Mesodermal cell (in vitro differentiated cells): ENCODE results near the gene PIEZO1.

Source experiments
- H3K27ac ChIP-seq: 2 replicates; pipeline ENCODE4 v1.7.0; 2013; ENCODE audit warnings: mild to moderate bottlenecking, low read depth, low read length, moderate library complexity; ENCODE audit not compliant: severe bottlenecking
- H3K36me3 ChIP-seq: 2 replicates; pipeline ENCODE4 v1.7.1; 2013; ENCODE audit warnings: mild to moderate bottlenecking, low read length, moderate library complexity; ENCODE audit not compliant: control insufficient read depth, insufficient read depth
- H3K4me1 ChIP-seq: one replicate; pipeline ENCODE4 v1.7.1; 2013; ENCODE audit warnings: mild to moderate bottlenecking, low read length; ENCODE audit not compliant: insufficient read depth, control insufficient read depth, poor library complexity, severe bottlenecking
- H3K4me3 ChIP-seq: 2 replicates; pipeline ENCODE4 v1.7.0; 2013; ENCODE audit warnings: low read length, control low read depth, mild to moderate bottlenecking; ENCODE audit not compliant: insufficient read depth, poor library complexity, severe bottlenecking; ENCODE audit errors: extremely low read depth
- H3K9me3 ChIP-seq: 2 replicates; pipeline ENCODE4 v1.7.1; 2013; ENCODE audit warnings: mild to moderate bottlenecking, low read length, moderate library complexity; ENCODE audit not compliant: control insufficient read depth
- WGBS, 2 experiments: methylation state at CpG; one replicate each; pipeline ENCODE4 v1.1.5; 2013; ENCODE audit warnings: missing lambda C conversion rate in 2 of 2; ENCODE audit not compliant: insufficient coverage in 2 of 2; 5-methylcytosine and 5-hydroxymethylcytosine counted together

The PIEZO1 gene

DNA sequence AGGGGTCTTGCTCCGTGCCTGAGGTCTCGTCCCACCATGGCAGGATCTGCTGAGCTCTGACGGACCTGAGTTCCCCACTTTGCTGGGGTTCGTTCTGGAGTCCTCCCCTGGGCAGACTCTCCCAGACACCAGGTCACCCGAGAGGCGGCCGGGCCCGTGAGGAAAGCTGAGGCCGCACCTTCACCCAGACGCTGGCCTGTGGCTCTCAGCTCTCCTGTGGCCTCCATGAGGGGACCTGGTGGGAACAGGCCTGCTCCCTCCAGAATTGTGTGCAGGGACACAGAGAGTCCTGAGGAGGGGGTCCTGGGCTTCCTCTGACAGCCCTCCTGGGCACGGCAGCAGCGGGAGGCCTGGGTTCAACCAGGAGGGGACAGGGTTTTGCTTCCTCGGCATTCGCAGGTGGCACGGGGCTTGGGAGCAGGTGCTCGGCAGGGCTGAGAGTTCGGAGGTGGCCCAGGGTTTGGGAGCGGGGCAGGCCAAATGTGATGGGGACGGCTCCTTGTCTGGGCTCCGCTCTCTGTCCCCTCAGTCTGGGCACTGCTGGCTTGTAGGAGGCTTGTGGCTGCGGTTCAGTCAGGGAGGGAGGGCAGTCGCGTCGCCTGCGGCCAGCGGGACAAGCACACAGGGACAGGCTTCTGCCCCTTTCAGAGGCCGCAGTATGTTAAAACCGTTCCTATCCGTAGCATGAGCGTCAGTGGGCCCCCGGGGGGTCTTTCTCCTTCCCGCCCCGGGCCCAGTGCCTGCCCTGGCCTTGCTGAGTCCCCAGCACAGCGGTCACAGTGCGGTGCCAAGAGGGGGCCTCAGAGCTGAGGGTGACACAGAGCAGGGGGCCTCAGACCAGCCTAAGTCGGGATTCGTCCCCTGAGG is 90.6 kb downstream of the PIEZO1 start:
- Histone ChIP-seq H3K4me1 (no peaks in the 10 kb centered on the region), H3K27ac (no peak overlapping the region), H3K4me3 (no peak overlapping the region), H3K36me3 (peaks cover 35% of the 10 kb centered on the region), H3K9me3 (no peaks in the 10 kb centered on the region)
- WGBS, 2 experiments: 88 to 90% methylated on average over 29 to 33 of the region's 37 CpGs

DNA sequence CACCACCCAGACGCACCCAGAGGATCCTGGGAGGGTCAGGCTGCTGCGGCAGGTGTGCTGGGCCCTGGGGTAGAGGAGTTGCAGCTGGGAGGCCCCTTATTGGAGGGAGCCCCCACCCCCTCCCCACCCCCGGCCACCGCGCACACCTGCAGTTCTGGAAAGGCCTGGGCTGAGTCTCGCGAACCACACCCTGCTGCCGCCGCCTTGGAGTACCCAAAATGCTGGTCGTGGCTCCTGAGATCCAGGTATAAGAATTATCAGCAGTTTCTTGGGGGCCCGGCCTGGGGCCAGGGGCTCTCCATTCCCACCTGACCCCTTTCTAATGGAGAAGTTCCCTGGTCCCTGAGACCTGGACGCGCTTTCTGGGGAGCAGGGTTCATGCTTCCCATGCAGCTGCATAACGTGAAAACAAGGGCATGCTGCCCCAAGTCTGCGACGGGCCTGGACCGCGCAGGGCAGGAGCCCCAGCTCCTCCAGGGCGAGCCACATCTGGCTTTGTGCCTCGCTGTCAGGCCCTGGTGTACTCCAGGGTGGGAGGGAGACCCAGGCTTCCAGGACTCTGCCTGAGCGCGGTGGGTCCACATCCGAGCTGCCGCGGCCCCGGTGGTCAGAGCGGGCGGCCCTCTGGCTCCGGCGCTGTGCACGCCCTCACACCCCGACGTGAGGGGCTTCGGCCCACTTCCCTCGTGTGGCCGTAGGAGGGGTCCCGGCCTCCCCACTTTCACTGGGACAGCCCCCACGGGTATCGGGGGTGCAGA is 91.4 kb downstream of the PIEZO1 start:
- peaks cover 26% of the 10 kb centered on the region for H3K36me3 ChIP-seq

DNA sequence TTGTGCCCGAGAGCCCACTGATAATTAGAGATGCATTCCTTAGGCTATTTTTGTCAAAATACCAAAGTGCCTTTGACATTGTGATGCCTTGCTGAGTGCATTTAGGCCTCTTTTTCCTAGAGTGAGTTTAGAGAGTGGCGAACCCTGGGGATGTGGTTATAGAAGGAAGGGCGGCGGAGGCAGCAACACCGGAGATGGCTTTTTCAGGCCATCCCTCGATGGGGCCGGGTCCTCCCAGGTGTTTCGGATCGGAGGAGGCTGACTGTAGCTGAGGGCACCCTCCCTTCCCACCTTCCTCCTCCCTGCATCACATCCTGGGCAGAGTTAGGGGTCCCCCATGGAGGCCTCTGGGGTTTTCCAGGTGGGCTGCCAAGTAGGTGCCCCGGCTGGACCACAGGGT is 92.2 kb downstream of the PIEZO1 start:
- no peak overlapping the region for H3K27ac ChIP-seq
- H3K4me1 ChIP-seq: no peaks in the 10 kb centered on the region
- H3K4me3 ChIP-seq: no peak overlapping the region
- H3K9me3 ChIP-seq: no peaks in the 10 kb centered on the region
- 91 to 100% methylated on average over 4 to 7 of the region's 10 CpGs for WGBS, 2 experiments
- peaks cover 19% of the 10 kb centered on the region for H3K36me3 ChIP-seq

More for the DNA sequence above, 91.4 kb downstream of the PIEZO1 start:
- Histone ChIP-seq H3K27ac (no peak overlapping the region), H3K9me3 (no peaks in the 10 kb centered on the region), H3K4me1 (no peaks in the 10 kb centered on the region), H3K4me3 (no peak overlapping the region)
- 90 to 93% methylated on average over 34 to 36 of the region's 39 CpGs for WGBS, 2 experiments

DNA sequence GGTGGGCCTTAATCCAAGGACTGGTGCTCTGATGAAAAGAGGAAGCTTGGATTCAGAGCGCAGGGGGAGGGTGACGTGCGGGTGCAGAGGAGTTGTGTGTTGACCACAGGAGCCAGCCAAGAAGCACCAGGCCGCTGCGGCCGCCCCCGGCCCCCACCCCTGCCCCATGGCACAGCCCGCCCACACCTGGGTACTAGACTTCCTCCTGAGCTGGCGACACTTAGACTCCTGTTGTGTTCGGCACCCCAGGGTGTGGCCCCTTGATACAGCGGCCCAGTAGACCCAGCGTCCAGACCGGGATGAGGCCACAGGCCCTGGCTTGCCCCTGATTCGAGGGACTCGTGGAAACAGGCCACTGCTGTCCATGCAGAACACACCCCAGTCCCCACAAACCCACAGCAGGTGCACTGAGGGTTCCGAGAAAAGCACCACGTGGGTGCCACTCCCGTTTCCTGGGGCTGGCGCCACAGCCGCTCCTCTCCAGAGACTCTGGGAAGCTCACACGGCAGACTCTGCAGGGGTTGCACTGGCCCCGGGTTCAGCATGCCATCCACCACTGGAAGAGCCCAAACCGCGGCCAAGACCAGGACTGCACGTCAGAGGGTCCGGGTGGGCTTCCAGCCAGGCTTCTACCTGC is 93.0 kb downstream of the PIEZO1 start:
- Histone ChIP-seq H3K27ac (no peak overlapping the region), H3K9me3 (no peaks in the 10 kb centered on the region), H3K4me3 (no peak overlapping the region), H3K36me3 (peaks cover 11% of the 10 kb centered on the region), H3K4me1 (no peaks in the 10 kb centered on the region)
- WGBS, 2 experiments: 91 to 96% methylated on average over 24 of the region's 26 CpGs

DNA sequence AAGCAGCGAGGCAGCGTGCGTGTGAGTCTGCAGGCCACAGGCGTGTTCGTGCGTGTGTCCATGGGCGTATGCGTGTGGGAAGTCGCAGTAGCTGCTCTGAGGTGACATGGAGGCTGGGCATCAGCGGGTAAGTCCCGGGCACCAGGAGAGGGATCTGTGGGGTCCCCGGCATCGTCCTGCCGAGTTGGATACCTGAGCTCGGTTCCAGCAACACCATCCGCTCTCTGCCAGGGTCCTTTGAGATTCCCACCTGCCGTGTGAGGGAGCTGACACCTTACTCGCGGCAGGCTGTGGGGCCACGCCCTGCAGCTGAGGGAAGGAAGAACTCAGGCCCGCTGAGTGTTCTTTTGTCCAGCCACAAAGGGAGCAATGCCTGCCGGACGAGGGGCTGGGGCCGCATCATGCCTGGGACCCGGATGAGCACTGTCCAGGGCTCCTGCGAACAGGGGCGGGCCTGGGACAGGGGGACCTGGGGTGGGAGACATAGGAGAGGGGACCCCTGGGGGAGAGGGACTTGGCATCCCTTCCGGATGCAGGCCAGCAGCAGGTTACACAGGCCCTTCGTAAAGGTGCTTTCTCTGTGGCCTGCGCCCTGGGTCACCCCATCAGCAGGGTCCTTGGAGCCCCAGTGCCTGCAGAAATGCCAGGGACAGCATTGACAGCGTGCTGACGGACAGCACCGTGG is 93.7 kb downstream of the PIEZO1 start:
- H3K27ac ChIP-seq: no peak overlapping the region
- H3K9me3 ChIP-seq: no peaks in the 10 kb centered on the region
- H3K4me3 ChIP-seq: no peak overlapping the region
- no peaks in the 10 kb centered on the region for H3K4me1 ChIP-seq
- 92 to 94% methylated on average over 30 to 33 of the region's 33 CpGs for WGBS, 2 experiments
- H3K36me3 ChIP-seq: peaks cover 4% of the 10 kb centered on the region

DNA sequence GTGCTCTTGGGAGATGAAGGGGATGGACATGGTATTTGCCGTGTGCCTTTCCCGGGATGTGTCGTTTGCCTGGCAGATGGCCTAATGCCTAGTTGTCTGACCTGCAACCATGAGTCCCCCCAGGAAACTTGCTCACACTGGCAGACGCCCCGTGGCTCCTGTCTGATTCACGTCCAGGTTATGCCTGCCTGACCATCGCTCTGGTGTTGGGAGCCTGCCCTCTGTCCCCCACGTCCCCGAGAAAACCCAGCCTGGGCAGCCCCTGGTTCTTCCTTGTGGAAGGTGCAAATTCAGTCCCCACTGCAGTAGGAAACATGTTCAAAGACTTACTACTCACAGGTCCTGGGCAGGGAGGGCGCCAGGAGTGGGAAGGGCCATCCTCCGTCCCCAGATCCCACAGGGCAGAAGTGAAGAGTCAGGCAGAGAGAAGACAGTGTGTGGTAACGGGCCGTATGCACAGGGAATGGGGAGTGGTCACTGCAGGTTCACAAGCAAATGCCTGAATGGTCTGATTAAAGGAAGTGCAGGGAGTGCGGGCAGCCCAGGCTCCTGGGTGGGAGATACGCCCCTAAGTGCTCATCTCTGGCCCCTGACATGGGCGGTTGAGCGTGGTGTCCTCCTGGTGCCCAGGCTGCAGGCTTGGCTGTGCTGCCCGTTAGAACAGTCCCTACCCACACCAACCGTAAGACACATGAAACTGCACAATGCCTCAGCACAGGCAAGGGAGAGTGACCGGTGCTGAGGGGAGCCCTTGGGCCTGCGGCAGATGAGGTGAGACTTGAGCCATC is 94.5 kb downstream of the PIEZO1 start:
- Histone ChIP-seq H3K4me3 (no peak overlapping the region), H3K9me3 (no peaks in the 10 kb centered on the region), H3K4me1 (no peaks in the 10 kb centered on the region), H3K36me3 (no peaks in the 10 kb centered on the region), H3K27ac (no peak overlapping the region)
- WGBS, 2 experiments: 82 to 84% methylated on average over 15 to 21 of the region's 21 CpGs

DNA sequence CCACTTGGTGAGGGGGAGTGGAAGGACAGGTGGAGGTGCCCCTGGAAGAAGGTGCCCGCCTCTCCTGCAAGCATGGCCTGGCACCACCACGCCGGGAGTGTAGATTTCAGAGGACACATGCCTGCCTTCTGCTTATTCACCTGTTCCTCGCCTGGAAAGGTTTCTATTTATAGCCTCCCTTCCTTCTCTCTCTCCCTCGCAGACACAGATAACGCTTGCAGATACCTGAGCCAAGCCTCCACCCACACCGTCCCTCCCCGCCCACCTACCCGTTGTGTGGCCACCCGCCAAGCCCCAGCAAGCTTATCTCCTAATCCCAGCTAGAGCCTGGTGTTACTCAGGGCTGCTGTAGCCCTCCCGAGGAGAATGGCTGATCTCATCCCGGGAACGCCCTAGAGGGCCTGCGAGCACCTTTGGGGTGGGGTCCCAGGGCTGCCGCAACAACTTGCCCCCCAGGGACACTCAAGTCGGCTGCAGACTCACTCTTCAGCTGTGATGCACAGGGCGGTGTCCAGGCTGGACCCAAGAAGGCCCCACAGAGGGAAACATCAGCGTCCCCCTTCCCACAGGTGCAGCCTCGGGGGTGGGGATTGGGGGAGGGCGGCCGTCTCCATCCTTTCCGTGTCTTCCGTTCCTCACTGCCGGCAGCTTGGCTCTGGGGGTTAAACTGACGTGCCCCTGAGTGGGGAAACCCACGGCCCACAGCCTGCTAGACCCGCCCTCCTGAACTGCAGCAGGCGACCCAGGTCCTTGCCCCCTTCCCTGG is 96.8 kb downstream of the PIEZO1 start:
- Histone ChIP-seq H3K9me3 (no peaks in the 10 kb centered on the region), H3K27ac (no peak overlapping the region), H3K4me1 (no peaks in the 10 kb centered on the region), H3K36me3 (no peaks in the 10 kb centered on the region), H3K4me3 (no peak overlapping the region)
- 52 to 56% methylated on average over 26 to 28 of the region's 28 CpGs for WGBS, 2 experiments

DNA sequence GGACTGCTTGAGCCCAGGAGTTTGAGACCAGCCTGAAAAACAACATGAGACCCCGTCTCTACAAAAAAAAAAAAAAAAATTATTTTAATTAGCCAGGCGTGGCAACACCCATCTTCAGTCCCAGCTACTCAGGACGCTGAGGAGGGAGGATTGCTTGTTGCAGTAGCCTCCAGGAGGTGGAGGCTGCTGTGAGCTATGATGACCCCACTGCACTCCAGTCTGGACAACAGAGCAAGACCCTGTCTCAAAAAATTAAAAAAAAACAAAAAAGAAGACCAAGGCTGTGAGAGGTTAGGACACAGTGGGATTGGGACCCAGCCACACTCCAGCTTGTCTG is 97.4 kb downstream of the PIEZO1 start:
- WGBS, 2 experiments: 70% methylated on average over 2 of the region's 3 CpGs; no CpG with 5 or more reads in 1 of the 2 experiments
- H3K27ac ChIP-seq: no peak overlapping the region
- no peaks in the 10 kb centered on the region for H3K36me3 ChIP-seq
- H3K4me3 ChIP-seq: no peak overlapping the region
- H3K4me1 ChIP-seq: no peaks in the 10 kb centered on the region
- H3K9me3 ChIP-seq: no peaks in the 10 kb centered on the region

DNA sequence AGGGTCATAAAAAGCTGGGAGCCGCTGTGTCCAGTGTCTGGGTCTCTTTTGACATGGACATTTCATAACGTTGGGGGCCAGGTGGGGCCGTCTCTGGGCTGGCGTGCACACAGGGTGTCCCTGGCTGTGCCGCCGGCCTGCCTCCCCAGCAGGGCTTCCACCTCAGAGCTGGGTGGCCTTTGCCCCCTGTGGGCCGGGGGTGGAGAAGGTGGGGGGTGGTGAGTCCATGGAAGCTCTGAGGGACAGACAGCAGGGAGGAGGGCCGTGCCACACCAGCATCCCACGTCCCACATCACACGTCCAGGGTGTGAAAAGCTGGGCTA is 97.8 kb downstream of the PIEZO1 start:
- H3K4me1 ChIP-seq: no peaks in the 10 kb centered on the region
- H3K4me3 ChIP-seq: no peak overlapping the region
- no peak overlapping the region for H3K27ac ChIP-seq
- no peaks in the 10 kb centered on the region for H3K36me3 ChIP-seq
- H3K9me3 ChIP-seq: no peaks in the 10 kb centered on the region
- WGBS, 2 experiments: 68 to 76% methylated on average over 5 to 8 of the region's 10 CpGs
